Thoracic aorta (tissue), 2 donors: ENCODE results near the gene TARBP2. TPM values are rescaled to one million over a fixed set of nuclear protein-coding genes. Genes with fewer than 3 reads are reported as not detected.

Experiments used
- ATAC-seq: fragments of 150-250 bp; one replicate; pipeline ENCODE4 v1.8.0; 2017; ENCODE audit warnings: low read depth; ENCODE audit not compliant: insufficient number of reproducible peaks, low FRiP score
- DNase-seq: peaks from one replicate; pipeline ENCODE4 v3.0.0-alpha.2; 2020; ENCODE audit warnings: low spot score
- H3K27ac ChIP-seq, 2 donors: fragments of 200-600 bp; sonication (generic); 1 replicate in 1 of 2; 2 replicates in 1 of 2; pipeline ENCODE4 v1.5.1; 2016; ENCODE audit warnings: mild to moderate bottlenecking in 2 of 2, moderate library complexity in 2 of 2
- H3K27me3 ChIP-seq: fragments of 200-600 bp; sonication (generic); replicated peaks from 2 replicates; pipeline ENCODE4 v1.6.0; 2016; ENCODE audit warnings: mild to moderate bottlenecking; ENCODE audit not compliant: insufficient read depth
- H3K36me3 ChIP-seq: fragments of 200-600 bp; sonication (generic); one replicate; pipeline ENCODE4 v1.5.1; 2016
- H3K4me1 ChIP-seq, 2 donors: fragments of 200-600 bp; sonication (generic); 1 replicate in 1 of 2; 2 replicates in 1 of 2; pipeline versions ENCODE4 v1.5.1 to v1.6.0; 2016; ENCODE audit warnings: low read depth in 2 of 2, mild to moderate bottlenecking in 1 of 2; ENCODE audit not compliant: control insufficient read depth in 1 of 2
- H3K4me3 ChIP-seq: fragments of 200-600 bp; sonication (generic); 2 replicates; pipeline ENCODE4 v1.5.1; 2016; ENCODE audit warnings: mild to moderate bottlenecking
- H3K9me3 ChIP-seq: fragments of 200-600 bp; sonication (generic); 2 replicates; pipeline ENCODE4 v1.5.1; 2016
- CTCF ChIP-seq: fragments of 200-600 bp; sonication (generic); IDR thresholded peaks from one replicate; pipeline ENCODE4 v1.5.1; 2019; ENCODE audit warnings: antibody characterized with exemption
- total RNA-seq, 2 donors: library from RNA; depleted of rRNA; stranded (reverse); fragments of >200 nt; gene quantifications; one replicate each; pipeline versions ENCODE4 v1.1.0 to v1.2.3, GENCODE V29; 2016

TARBP2 gene
- total RNA-seq, 2 donors from 2014 or later: 14.2 to 27.7 TPM

- TF ChIP-seq CTCF: no peak
- no peak for DNase-seq
- Histone ChIP-seq H3K27me3 (no peaks in the 10 kb centered on the region), H3K9me3 (no peaks in the 10 kb centered on the region), H3K4me3 (no peak overlapping the region), H3K36me3 (peaks cover 74% of the 10 kb centered on the region), H3K27ac (no peak overlapping the region), H3K4me1 (no peaks in the 10 kb centered on the region)
- ATAC-seq: no peak
Measured at GRCh38 chr12:53532524-53533445, 31.7 kb downstream of the TARBP2 start.

- no peak for DNase-seq
- Histone ChIP-seq H3K27ac (no peak overlapping the region), H3K4me3 (no peak overlapping the region), H3K9me3 (no peaks in the 10 kb centered on the region), H3K36me3 (peaks cover 78% of the 10 kb centered on the region), H3K27me3 (no peaks in the 10 kb centered on the region), H3K4me1 (no peaks in the 10 kb centered on the region)
- no peak for ATAC-seq
- TF ChIP-seq CTCF: no peak
Measured at GRCh38 chr12:53533471-53533870, 32.4 kb downstream of the TARBP2 start.

GRCh38 chr12:53536962-53537361 lies 35.9 kb downstream of the TARBP2 start:
- TF ChIP-seq CTCF: no peak
- Histone ChIP-seq H3K27me3 (no peaks in the 10 kb centered on the region), H3K36me3 (peaks cover 65% of the 10 kb centered on the region), H3K4me3 (no peak overlapping the region), H3K9me3 (no peaks in the 10 kb centered on the region), H3K4me1 (no peaks in the 10 kb centered on the region), H3K27ac (no peak overlapping the region)
- DNase-seq (no peak), ATAC-seq (no peak)

GRCh38 chr12:53538209-53538689 lies 37.2 kb downstream of the TARBP2 start:
- DNase-seq: no peak
- Histone ChIP-seq H3K36me3 (peaks cover 63% of the 10 kb centered on the region), H3K4me1 (peaks cover 0 to 2% of the 10 kb centered on the region in 2 donors), H3K9me3 (no peaks in the 10 kb centered on the region), H3K4me3 (no peak overlapping the region), H3K27me3 (no peaks in the 10 kb centered on the region), H3K27ac (peak overlapping the region in 1 of 2 donors; percentile 38)
- TF ChIP-seq CTCF: no peak
- no peak for ATAC-seq

- TF ChIP-seq CTCF: no peak
- no peak overlapping the region for H3K27ac ChIP-seq
- no peak overlapping the region for H3K4me3 ChIP-seq
- H3K4me1 ChIP-seq: peaks cover 0 to 15% of the 10 kb centered on the region in 2 donors
- H3K36me3 ChIP-seq: peaks cover 50% of the 10 kb centered on the region
- no peaks in the 10 kb centered on the region for H3K27me3 ChIP-seq
- DNase-seq (no peak), ATAC-seq (no peak)
- H3K9me3 ChIP-seq: no peaks in the 10 kb centered on the region
Measured at GRCh38 chr12:53539526-53539925, 38.4 kb downstream of the TARBP2 start.
